Hematopoietic multipotent progenitor cell treated with erythropoietin and hydrocortisone succinate and interleukin-3 and kit ligand, for 15 days (in vitro differentiated cells): ENCODE data around the gene PDE3B.
"Not testable (repeated sequence)": the region's sequence is repeated elsewhere in the genome, so short reads cannot be mapped to it uniquely, and the experiment has no call there.

Experiments
- DNase-seq: peaks from one replicate; pipeline ENCODE4 v3.0.0-alpha.2; 2015; ENCODE audit warnings: low spot score

The PDE3B gene

DNA sequence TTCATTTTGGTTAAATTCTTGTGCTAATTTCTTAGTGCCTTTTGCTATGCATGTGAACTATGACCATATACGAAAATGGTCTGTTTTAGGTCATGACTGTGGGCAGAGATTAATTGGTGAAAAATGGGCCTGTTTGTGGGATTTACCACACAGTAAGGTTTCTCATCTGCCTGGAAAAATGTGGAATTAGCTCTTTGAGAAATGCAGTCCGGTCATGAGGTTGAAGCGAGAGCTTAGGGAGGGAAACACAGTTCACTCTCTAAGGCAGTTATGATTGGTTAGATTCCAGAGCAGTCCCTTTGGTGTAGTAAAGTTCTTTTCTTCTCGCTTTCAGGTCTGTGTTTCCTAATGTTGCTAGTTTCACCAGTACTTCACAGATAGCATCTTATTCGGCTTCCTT lies 1.2 kb upstream of the PDE3B start:
- no peak for DNase-seq

GRCh38 chr11:14642873-14643696 lies 519 bp upstream of the PDE3B start:
- no peak for DNase-seq

- peak; percentile 46 for DNase-seq
Measured at GRCh38 chr11:14644226-14645014, 816 bp downstream of the PDE3B start.

GRCh38 chr11:14645015-14645912 lies 1.7 kb downstream of the PDE3B start:
- peak; percentile 43 for DNase-seq

DNA sequence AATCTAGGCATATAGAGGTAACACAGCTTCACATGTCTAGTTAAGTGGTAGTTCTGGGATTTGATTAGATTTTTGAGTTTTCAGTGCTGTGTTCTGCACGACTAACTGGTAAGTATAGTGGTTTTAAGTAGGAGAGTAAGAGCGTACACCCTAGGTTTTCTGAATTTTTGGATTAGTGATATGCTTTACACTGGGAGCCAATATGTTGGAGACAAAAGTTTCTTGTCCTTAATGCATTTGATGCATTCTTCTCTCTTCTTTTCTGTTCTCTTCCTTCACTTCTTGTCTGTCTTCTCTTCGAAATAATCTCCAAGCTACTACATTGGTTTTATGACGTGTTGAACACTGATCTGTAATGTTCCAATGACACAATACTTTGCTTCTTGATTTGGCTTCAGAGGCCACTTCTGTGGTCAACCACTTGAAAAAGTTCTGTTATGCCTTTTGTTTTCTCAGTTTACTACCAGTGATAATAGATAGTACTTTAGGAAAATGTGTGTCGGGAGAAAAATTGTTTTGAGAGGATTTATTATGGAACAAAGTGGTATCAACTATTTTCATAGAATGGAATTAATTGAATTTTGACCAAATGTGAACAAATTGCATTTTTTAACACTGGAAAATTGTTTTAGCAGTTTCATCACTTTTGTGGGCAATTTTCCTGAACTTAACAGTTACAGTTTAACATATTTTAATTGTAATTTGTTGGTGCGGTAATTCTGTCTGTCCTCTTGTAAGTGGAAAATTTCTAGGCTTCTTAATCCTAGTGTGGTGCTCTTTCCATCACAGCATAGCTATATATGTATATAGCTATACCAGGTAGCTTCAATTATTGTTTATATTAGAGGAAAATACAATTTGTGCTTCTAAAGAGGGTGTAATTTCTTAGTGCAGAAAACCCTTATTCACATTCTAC lies 2.6 kb downstream of the PDE3B start:
- DNase-seq = peak; percentile 10

- no peak for DNase-seq
Measured at GRCh38 chr11:14650064-14650463, 6.5 kb downstream of the PDE3B start.

DNA sequence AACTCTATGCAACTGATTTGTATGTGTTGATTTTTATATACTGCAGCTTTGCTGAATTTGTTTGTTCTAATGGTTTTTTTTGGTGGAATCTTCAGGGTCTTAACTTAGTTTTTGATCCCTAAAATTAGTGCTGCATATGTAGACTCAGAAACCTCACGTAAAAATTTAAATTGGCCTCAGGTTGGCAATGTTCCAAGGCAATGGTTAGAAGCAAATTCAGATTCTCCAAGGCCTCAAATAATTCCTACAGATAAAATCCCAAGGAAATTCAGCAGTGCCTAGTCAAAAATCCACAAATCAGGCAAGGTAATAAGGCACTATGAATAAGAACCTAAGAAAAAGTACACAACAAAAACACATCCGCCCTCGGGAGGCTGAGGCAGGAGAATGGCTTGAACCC lies 9.5 kb downstream of the PDE3B start:
- no peak for DNase-seq

DNA sequence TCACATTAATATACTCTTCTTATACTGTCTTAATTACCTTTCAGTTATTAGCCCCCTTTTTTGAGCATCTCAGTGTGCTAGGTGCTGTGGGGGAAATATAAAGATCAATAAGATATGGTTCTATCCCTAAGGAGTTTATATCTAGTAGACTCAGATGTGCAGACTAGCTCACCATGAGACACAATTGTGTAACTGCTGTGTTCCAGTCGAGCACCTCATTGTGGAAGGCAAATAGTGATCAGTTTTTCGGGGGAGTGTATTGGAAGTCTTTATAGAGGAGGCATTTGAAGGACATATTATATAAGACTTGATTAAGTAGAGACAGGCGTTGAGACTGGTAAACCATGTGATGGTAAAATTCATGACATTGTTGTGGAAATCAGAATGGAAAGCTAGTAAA lies 11.8 kb downstream of the PDE3B start:
- DNase-seq = no peak

DNA sequence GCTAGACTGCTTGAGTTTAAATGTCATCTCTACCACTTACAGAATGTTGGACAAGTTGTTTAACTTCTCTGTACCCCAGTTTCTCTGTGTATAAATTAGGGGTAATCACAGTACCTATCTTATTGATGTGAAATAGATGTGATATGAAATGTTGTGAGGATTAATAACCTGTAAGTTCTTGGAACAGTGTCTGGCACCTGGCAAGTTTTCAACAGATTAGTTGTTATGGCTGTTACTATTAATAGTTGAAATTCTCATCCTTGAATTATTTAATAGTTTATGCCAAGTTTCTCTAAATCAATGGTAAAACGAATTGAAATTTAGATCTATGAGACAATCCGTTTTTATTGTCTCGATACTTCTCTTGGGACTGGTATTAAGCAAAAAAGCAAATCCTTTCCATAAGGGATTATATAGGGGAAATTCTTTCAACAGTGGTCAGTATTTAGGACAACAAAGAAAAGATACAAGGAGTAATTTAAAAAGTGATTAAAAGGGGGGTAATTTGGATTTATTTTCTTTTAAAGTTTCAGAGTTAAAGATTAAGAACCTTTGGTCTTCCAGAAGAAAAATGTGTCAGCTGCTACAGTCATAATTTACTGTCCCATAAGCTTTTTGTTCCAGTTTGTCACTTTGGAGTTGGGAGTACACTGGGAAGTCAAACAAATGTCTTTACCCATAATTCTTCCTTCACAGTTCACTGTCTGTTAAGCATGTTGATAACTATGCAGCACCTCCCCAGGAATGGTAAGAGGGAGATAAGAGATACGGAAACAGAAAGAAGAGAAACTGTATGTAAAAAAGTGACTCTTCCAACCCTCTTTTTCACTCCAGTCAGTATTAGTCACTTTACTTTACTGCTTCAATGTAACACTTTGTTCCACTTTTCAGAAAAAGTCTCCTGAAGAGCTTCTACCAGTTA lies 13.2 kb downstream of the PDE3B start:
- peak; percentile 70 for DNase-seq

- peak; percentile 6 for DNase-seq
Measured at GRCh38 chr11:14657841-14658240, 14.2 kb downstream of the PDE3B start.

GRCh38 chr11:14664926-14665325 lies 21.3 kb downstream of the PDE3B start:
- DNase-seq = not testable (repeated sequence)

DNA sequence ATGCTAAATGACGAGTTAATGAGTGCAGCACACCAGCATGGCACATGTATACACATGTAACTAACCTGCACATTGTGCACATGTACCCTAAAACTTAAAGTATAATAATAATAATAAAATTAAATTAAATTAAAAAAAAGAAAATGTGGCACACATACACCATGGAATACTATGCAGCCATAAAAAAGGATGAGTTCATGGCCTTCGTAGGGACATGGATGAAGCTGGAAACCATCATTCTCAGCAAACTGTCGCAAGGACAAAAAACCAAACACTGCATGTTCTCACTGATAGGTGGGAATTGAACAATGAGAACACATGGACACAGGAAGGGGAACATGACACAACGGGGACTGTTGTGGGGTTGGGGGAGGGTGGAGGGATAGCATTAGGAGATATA lies 23.7 kb downstream of the PDE3B start:
- DNase-seq = not testable (repeated sequence)

- DNase-seq = no peak
Measured at GRCh38 chr11:14668731-14669301, 25.2 kb downstream of the PDE3B start.

- no peak for DNase-seq
Measured at GRCh38 chr11:14669499-14669898, 25.9 kb downstream of the PDE3B start.

GRCh38 chr11:14669958-14670357 lies 26.4 kb downstream of the PDE3B start:
- no peak for DNase-seq

- no peak for DNase-seq
Measured at GRCh38 chr11:14672635-14673034, 29.0 kb downstream of the PDE3B start.

DNA sequence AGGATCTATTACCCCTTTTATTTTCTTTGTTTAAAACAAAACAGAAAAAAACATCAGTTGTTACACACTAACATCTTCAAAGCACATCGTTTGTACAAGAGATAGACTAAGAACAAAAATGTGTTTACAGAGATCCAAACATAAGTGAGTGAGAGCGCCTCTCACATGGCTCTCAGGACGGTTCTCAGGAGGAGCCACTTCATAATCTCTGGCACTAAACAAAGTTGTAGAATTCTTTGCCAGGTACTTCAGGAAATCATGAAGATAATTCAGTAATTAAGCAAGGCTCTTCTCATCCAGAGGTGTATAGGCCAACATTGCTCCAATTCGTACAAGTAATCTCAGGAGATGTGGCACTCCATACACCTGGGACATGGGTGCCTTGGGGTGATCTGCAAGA lies 29.8 kb downstream of the PDE3B start:
- DNase-seq = no peak

DNA sequence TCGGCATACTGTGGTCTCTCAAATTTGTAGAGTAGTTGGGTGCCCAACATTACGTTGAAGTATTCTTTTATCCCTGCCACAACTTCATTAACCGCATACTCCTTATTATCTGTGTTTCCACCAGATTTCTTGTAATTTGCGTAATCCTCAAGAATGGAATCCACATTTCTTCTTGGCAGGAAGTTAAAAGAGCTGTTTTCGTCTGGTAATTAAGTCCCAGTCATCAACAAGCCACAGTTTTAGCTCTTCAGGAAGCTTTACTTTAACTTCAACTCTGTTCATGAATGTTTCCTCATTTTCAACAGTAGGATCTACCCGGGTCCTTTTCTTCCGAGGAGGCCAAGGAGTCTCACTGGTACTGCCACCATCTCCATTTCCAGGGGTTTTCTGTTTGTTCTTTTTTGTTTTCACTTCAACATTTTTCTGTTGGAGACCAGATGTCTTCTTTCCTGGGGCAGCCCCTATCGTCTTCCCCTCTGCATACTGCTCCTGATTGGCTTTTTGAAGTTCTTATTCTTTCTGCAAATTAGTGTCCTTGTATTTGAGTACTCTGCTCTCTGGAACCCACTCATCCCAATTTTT lies 30.3 kb downstream of the PDE3B start:
- DNase-seq = no peak

DNA sequence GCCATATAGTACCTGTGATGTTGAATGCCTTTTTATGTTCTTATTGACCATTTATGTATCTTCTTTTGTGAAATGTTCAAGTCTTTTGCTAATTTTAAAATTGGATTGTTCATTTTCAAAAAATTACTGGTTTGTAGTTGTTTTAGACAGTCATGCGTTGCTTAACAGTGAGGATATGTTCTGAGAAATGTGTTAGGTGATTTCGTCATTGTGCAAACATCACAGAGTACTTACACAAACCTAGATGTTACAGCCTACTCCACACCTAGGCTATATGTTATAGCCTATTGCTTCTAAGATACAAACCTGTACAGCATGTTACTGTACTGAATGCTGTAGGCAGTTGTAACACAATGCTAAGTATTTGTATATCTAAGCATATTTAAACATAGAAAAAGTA lies 32.5 kb downstream of the PDE3B start:
- DNase-seq = no peak
